Measurements from ENCODE around the gene TMEM175.

Gene TMEM175

DNA sequence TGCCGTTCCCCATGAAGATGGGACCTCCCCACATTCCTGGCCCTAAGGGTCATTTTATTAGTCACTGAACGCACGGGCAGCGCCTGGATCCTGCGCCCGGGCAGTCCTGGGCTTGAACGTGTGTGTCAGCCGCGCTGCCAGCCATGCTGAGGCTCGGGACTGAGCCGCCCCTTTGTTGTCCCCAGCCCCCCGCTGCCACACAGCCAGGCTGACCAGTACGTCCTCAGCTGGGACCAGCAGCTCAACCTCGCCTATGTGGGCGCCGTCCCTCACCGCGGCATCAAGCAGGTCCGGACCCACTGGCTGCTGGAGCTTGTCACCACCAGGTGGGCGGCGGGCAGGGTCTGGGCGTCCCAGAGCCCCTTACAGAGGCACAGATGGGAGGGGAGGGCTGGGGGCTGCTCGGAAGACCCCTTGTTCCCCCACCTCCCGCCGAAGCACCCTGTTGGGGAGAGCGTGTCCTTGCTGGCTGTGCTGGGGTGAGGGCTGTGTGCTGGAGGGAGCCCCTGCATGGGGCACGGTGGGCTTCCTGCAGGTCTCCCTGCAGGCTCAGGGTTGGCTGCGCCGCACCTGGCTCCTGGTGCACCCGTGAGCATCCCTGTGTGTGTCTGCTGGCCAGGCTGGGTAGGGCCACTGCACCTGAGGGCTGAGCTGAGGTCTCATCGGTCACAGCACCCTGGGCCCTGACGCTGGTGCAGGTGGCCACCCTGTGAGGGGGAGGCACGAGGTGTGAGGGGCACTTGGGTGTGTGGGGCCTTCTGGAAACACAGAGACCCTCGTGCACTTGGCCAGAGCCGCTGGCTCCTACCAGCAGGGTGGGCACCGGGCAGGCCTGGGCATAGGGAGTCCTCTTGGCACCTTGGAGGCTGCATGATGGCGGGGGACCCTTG, 55.6 kb downstream of the TMEM175 start:
- H3K27me3 ChIP-seq (ENCODE audit: control insufficient read depth in 1 of 2, insufficient read depth in 2 of 2, low read length in 2 of 2): no peaks in the 10 kb centered on the region
- peak overlapping the region in 1 of 2 donors; percentile 71 for H3K9ac ChIP-seq (ENCODE audit: low read length in 2 of 2)
- H3K4me3 ChIP-seq (ENCODE audit: low read length in 2 of 2): peak overlapping the region; percentile 81 to 91
- no peaks in the 10 kb centered on the region for H3K9me3 ChIP-seq (ENCODE audit: control insufficient read depth in 2 of 2, low read length in 2 of 2)
- peaks cover 19% of the 10 kb centered on the region for H3K4me1 ChIP-seq (ENCODE audit: control insufficient read depth, insufficient read depth, low read length)
- peaks cover 0 to 4% of the 10 kb centered on the region in 2 donors for H3K36me3 ChIP-seq (ENCODE audit: control insufficient read depth in 2 of 2, insufficient read depth in 2 of 2, low read length in 2 of 2)
- no peak overlapping the region for H3K27ac ChIP-seq (ENCODE audit: low read length)

DNA sequence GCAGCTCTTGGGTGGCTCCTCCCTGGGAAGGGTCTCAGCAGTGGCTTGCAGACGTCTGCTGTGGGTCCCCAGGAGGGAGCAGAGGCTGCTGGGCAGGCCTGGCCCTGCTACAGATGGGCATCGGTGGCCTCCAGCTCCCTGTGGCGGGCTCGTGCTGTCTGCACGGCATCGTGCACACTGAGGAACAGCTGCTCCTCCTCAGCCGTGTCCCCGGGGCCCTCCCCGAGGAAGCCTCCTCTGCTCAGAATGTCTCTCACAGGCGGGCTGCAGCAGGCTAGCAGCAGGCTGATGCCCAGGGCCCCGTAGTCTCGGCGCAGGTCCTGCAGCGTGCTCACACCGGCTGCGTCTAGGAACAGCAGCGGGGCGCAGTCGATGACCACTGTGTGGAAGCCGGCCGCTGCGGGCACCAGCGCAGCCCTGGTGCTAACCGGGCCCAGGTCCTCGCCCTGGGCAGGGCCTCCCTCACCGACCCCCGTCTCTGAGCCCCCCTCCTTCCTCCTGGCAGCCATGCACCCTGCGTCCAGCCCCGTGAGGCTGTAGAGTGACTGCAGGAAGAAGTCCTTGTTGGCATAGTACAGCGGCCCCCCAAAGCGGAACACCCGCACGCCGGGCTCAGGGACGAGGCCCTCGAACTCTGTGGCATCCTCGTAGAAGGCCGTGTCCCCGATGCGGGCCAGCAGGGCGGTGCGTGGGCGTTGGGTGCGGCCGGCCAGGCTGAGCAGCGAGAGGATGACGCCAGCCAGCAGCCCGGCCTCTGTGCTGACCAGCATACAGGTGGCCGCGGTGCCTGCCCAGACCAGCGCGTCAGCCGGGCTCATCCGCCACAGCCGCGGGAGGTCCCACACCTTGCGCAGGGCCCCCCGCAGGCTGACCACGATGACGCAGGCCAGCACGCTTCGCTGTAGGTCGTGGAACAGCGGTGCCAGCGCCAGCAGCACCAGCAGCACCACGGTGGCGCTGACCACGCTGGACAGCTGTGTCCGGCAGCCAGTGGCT, 56.8 kb downstream of the TMEM175 start:
- Histone ChIP-seq H3K27me3 (ENCODE audit: control insufficient read depth in 1 of 2, insufficient read depth in 2 of 2, low read length in 2 of 2) (no peaks in the 10 kb centered on the region), H3K36me3 (ENCODE audit: control insufficient read depth in 2 of 2, insufficient read depth in 2 of 2, low read length in 2 of 2) (peaks cover 0 to 4% of the 10 kb centered on the region in 2 donors), H3K4me1 (ENCODE audit: control insufficient read depth, insufficient read depth, low read length) (peaks cover 19% of the 10 kb centered on the region), H3K27ac (ENCODE audit: low read length) (no peak overlapping the region), H3K9ac (ENCODE audit: low read length in 2 of 2) (no peak overlapping the region), H3K4me3 (ENCODE audit: low read length in 2 of 2) (no peak overlapping the region), H3K9me3 (ENCODE audit: control insufficient read depth in 2 of 2, low read length in 2 of 2) (no peaks in the 10 kb centered on the region)

DNA sequence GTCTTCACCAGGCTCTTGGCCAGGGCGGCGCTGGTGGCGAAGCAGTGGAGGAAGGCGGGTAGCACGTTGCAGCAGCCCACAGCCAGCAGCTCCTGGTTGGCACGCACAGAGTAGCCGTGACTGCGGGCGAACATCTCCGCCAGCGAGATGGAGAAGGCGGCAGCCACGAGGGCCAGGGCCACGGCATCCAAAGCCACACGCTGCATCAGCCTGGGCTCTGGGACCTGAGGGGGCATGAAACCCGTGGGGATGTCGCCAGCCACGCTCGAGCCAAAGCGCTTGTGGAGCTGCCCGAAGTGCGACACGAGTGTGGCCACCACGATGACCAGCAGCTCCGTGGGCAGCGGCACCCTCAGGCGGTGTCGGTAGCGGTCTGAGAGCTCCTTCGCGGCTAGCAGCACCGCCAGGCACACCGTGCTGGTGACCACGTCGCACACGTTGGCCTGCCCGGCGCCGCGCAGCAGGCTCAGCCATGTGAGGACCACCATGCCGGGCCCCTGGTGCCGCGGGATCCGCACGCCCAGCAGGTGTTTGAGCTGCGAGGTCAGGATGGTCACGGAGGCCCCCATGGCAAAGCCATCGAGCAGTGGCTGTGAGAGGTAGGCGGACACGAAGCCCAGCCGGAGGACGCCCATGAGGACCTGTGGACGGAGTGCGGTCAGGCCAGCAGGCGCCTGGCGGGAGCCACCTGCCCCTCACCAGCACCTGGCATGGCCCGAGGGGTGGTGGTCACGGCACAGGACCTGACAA, 57.6 kb downstream of the TMEM175 start:
- Histone ChIP-seq H3K9ac (ENCODE audit: low read length in 2 of 2) (no peak overlapping the region), H3K27ac (ENCODE audit: low read length) (no peak overlapping the region), H3K9me3 (ENCODE audit: control insufficient read depth in 2 of 2, low read length in 2 of 2) (no peaks in the 10 kb centered on the region), H3K4me1 (ENCODE audit: control insufficient read depth, insufficient read depth, low read length) (peaks cover 19% of the 10 kb centered on the region), H3K4me3 (ENCODE audit: low read length in 2 of 2) (no peak overlapping the region), H3K36me3 (ENCODE audit: control insufficient read depth in 2 of 2, insufficient read depth in 2 of 2, low read length in 2 of 2) (peaks cover 0 to 4% of the 10 kb centered on the region in 2 donors), H3K27me3 (ENCODE audit: control insufficient read depth in 1 of 2, insufficient read depth in 2 of 2, low read length in 2 of 2) (no peaks in the 10 kb centered on the region)

DNA sequence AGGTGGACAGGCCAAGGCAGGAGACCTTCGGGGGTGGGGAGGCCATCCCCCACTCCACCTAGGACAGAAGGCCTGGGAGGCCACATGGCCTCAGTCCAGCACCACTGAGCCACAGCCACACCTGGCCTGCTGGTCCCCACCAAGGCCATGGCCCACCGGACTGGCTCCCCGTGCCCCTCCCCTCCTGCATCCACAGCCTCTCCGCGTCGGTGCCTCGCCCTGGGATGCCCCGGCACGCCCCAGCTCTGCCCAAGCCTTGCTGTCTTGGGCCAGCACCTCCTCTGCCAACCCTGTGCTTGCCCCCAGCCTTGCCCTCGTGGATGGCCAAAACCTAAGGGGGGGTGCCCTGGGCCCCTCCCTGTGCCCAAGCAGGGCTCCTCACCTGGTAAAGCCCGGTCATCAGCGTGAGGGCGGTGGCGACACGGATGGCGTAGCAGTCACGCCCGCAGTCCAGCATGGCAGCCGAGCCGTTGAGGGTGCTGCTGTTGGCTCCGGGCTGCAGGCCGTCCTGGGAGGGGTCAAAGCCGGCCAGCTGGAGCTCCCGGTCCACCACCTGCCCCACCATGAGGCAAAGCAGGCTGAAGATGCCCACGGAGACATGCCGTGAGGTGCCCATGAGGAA, 58.6 kb downstream of the TMEM175 start:
- Histone ChIP-seq H3K4me1 (ENCODE audit: control insufficient read depth, insufficient read depth, low read length) (peaks cover 18% of the 10 kb centered on the region), H3K4me3 (ENCODE audit: low read length in 2 of 2) (no peak overlapping the region), H3K27ac (ENCODE audit: low read length) (no peak overlapping the region), H3K9ac (ENCODE audit: low read length in 2 of 2) (no peak overlapping the region), H3K9me3 (ENCODE audit: control insufficient read depth in 2 of 2, low read length in 2 of 2) (no peaks in the 10 kb centered on the region), H3K36me3 (ENCODE audit: control insufficient read depth in 2 of 2, insufficient read depth in 2 of 2, low read length in 2 of 2) (peaks cover 0 to 4% of the 10 kb centered on the region in 2 donors), H3K27me3 (ENCODE audit: control insufficient read depth in 1 of 2, insufficient read depth in 2 of 2, low read length in 2 of 2) (peaks cover 0 to under 1% of the 10 kb centered on the region in 2 donors)

DNA sequence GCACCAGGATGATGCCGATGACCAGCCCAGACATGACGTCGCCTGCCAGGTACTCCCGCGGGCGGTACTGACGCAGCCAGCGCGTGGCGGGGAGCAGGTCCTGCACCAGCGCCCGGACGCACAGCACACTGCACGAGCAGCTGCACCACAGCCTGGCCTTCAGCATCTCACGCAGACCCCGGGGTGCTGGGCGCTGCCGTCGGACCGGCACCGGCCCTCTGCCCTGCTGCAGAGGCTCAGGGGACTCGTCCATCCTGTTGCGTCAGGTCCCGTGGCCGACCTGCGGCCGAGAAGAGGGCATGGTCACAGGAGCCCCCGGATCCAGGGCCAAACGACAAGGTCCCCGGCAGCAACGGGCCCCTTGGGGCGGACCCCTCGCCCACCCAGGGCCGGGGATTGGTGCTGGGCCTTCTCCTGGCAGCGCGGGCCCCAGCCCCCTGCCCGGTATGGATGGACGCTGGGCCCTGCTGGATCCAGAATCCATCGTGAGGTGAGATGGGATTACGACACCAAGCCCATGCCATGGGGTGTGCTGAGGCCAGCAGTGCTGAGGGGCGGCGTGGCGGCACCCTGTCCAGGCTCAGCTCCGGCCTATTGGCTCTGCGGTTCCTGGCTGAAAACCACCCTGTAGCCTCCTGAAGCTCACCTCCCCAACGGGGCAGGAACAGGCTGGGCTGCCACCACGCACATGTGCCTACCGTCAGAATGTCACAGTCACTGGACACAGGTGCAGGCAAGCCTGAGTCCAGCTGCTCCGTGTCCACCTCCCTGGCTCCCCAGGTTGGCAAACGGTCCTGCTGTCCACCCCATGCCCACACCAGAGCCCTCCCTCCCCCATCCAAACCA, 59.4 kb downstream of the TMEM175 start:
- Histone ChIP-seq H3K4me3 (ENCODE audit: low read length in 2 of 2) (no peak overlapping the region), H3K9me3 (ENCODE audit: control insufficient read depth in 2 of 2, low read length in 2 of 2) (no peaks in the 10 kb centered on the region), H3K27me3 (ENCODE audit: control insufficient read depth in 1 of 2, insufficient read depth in 2 of 2, low read length in 2 of 2) (peaks cover 2 to 6% of the 10 kb centered on the region in 2 donors), H3K36me3 (ENCODE audit: control insufficient read depth in 2 of 2, insufficient read depth in 2 of 2, low read length in 2 of 2) (peaks cover 0 to 4% of the 10 kb centered on the region in 2 donors), H3K4me1 (ENCODE audit: control insufficient read depth, insufficient read depth, low read length) (peaks cover 12% of the 10 kb centered on the region), H3K27ac (ENCODE audit: low read length) (no peak overlapping the region), H3K9ac (ENCODE audit: low read length in 2 of 2) (no peak overlapping the region)

DNA sequence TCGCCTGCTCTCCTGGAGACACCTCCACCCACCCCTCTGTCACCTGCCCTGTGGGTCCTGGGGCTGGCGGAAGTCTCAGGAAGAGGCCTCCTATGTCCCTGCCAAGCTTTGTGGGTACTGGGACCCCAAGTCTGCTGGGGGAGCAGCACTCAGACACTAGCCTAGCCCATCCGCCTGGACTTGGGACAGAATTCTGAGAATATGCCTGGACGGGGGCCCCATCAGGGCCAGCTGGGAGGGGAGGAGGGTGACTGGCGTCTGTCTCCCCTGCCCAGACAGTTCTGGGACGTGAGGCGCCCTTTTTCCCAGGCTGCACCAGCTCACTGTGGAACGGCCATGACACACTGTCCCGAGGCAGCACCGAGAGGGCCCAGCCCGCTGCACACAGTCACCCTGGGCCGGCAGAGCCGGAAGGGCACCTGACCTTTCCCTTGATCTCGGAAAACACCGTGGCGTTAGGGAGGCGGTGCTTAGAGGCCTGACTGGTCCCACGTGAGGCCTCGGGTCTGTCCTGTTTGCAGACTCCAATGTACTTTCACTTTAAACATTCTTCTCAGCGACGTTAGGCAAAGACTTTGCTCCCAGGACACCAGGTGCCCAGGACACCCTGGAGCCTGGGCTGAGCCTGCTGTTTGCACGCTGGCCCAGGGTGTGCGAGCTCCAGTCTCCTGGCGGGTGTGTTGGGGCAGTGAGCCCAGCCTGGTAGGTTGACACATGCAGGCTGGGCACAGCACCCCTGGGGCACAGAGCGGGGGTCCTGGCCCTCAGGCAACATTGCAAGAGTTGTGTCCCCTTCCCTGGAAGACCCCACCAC, 60.2 kb downstream of the TMEM175 start:
- H3K4me1 ChIP-seq (ENCODE audit: control insufficient read depth, insufficient read depth, low read length): peaks cover 10% of the 10 kb centered on the region
- H3K9me3 ChIP-seq (ENCODE audit: control insufficient read depth in 2 of 2, low read length in 2 of 2): no peaks in the 10 kb centered on the region
- peaks cover 7 to 8% of the 10 kb centered on the region in 2 donors for H3K27me3 ChIP-seq (ENCODE audit: control insufficient read depth in 1 of 2, insufficient read depth in 2 of 2, low read length in 2 of 2)
- no peak overlapping the region for H3K27ac ChIP-seq (ENCODE audit: low read length)
- peak overlapping the region in 1 of 2 donors; percentile 40 for H3K4me3 ChIP-seq (ENCODE audit: low read length in 2 of 2)
- no peak overlapping the region for H3K9ac ChIP-seq (ENCODE audit: low read length in 2 of 2)
- peaks cover 0 to 4% of the 10 kb centered on the region in 2 donors for H3K36me3 ChIP-seq (ENCODE audit: control insufficient read depth in 2 of 2, insufficient read depth in 2 of 2, low read length in 2 of 2)

DNA sequence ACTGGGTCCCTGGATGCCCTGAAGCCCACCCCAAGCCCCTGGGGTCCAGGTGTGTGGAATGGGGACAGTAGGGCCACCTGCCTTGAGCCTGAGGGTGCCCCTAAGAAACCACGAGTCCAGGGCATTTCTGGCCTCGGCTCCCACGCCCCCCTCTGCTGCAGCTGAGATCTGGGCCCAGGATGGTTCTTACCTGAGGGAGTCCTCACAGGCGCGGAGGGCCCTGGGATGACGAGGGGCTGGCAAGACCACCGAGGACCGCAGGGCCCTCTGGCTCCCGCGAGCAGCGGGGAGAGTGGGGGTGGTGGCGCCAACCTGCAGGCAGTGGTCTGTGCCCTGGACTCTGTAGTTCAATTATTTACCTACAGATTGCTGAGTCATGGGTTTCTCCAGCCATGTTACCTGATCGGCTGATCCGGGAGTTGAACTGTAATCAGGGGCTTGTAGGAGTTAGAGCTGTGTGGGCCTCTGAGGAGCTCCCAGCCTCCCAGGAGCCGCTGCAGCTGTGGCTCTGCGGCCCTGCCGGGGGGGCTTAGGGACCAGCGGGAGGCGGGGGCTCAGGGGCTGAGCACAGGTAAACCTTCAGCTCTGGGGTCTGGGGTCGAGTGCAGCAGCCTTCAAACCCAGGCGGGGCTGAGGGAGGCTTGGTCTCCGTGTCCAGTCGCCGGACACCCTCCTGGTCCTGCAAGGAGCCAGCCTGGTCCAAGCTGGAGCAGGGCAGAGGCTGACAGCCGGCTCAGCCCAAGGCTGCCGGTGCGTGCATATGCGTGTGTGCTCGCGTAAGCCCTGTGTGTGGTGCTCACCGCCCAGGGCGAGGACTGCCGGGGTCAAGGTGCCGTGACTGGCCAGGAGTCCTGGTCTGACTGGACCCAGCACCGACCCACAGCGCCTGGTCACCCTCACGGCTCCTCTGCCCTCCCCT, 61.1 kb downstream of the TMEM175 start, which contains the start of gene SLC26A1:
Gene SLC26A1, minus strand, starts transcription at position 294 of the 919 bp plus-strand sequence. CDS start 1,701 bp downstream, outside the sequence.
- Histone ChIP-seq H3K4me3 (ENCODE audit: low read length in 2 of 2) (peak within 1 kb of the TSS in 1 of 2 donors; percentile 40), H3K27me3 (ENCODE audit: control insufficient read depth in 1 of 2, insufficient read depth in 2 of 2, low read length in 2 of 2) (peaks cover 15 to 17% of the 10 kb centered on the region in 2 donors), H3K4me1 (ENCODE audit: control insufficient read depth, insufficient read depth, low read length) (peaks cover 11% of the 10 kb centered on the region), H3K9ac (ENCODE audit: low read length in 2 of 2) (no peak within 1 kb of the TSS), H3K27ac (ENCODE audit: low read length) (no peak within 1 kb of the TSS), H3K36me3 (ENCODE audit: control insufficient read depth in 2 of 2, insufficient read depth in 2 of 2, low read length in 2 of 2) (peaks cover 0 to 4% of the 10 kb centered on the region in 2 donors), H3K9me3 (ENCODE audit: control insufficient read depth in 2 of 2, low read length in 2 of 2) (no peaks in the 10 kb centered on the region)

DNA sequence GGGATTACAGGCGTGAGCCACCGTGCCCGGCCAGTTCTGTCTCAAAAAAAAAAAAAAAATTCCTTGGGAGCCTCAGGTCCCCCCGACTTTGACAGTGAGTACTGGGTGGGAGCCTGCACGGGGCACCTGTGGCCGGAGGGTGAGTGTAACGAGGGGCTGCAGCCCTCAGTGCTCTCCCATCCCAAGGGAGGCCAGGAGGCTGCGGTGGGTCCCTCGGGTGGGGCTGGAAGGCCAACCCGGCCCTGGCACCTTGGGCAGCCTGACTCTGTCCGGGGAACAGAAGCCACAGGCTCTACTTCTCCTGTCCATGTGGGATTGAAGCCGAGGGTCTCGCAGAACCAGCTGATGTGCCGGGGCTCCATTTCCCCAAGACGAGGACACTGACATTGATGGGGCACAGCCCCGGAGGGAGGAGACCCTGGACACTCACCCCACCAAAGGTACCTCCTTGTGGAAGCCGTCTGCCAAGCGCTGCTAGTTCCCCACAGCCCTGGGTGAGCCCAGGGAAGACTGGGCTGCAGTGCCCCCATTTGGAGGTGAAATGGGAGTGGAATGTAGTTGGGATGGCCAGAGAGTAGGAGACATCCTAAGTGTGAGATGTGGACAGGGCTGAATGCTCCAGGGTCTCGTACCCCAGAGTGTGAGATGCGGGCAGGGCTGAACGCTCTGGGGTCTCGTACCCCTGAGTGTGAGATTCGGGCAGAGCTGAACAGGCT, 63.2 kb downstream of the TMEM175 start:
- Histone ChIP-seq H3K4me1 (ENCODE audit: control insufficient read depth, insufficient read depth, low read length) (peaks cover 11% of the 10 kb centered on the region), H3K27me3 (ENCODE audit: control insufficient read depth in 1 of 2, insufficient read depth in 2 of 2, low read length in 2 of 2) (peaks cover 25 to 26% of the 10 kb centered on the region in 2 donors), H3K27ac (ENCODE audit: low read length) (no peak overlapping the region), H3K4me3 (ENCODE audit: low read length in 2 of 2) (no peak overlapping the region), H3K9ac (ENCODE audit: low read length in 2 of 2) (no peak overlapping the region), H3K36me3 (ENCODE audit: control insufficient read depth in 2 of 2, insufficient read depth in 2 of 2, low read length in 2 of 2) (no peaks in the 10 kb centered on the region), H3K9me3 (ENCODE audit: control insufficient read depth in 2 of 2, low read length in 2 of 2) (no peaks in the 10 kb centered on the region)
